ENCODE results near the gene APOBEC3F.
"Not testable (repeated sequence)": the region's sequence is repeated elsewhere in the genome, so short reads cannot be mapped to it uniquely, and the experiment has no call there.

APOBEC3F gene

GRCh38 chr22:39040538-39041296, at the start of gene APOBEC3F:
Gene APOBEC3F, plus strand, starts transcription at chr22:39040864. Its CDS starts 97 bp downstream, at chr22:39040961.
- not testable (repeated sequence) for H3K27me3 ChIP-seq (ENCODE audit: insufficient read depth, insufficient read length); DNase-seq (ENCODE audit: low read depth, low spot score); H3K4me1 ChIP-seq (ENCODE audit: insufficient read depth, insufficient read length); H3K9me3 ChIP-seq (ENCODE audit: insufficient read depth, low read length); H3K36me3 ChIP-seq (ENCODE audit: insufficient read depth, insufficient read length, low read length)
- H3K4me3 ChIP-seq (ENCODE audit: insufficient read length, low read depth): peak within 1 kb of the TSS; percentile 22
- H3K9ac ChIP-seq (ENCODE audit: insufficient read length, low read depth): peak within 1 kb of the TSS; percentile 50

- not testable (repeated sequence) for H3K4me3 ChIP-seq (ENCODE audit: insufficient read length, low read depth); DNase-seq (ENCODE audit: low read depth, low spot score); H3K9ac ChIP-seq (ENCODE audit: insufficient read length, low read depth)
Observed at GRCh38 chr22:38992871-38993371, 47.7 kb upstream of the APOBEC3F start.

GRCh38 chr22:38996105-38996504, 44.6 kb upstream of the APOBEC3F start:
- no peak overlapping the region for H3K9ac ChIP-seq (ENCODE audit: insufficient read length, low read depth)
- TF ChIP-seq SUZ12 (IDR thresholded peaks at IDR 0.05; ENCODE audit: extremely low read depth, insufficient read depth, insufficient read length) (no peak), ZNF274 (IDR thresholded peaks at IDR 0.05; ENCODE audit: low read depth, low read length) (no peak), YY1 (IDR thresholded peaks at IDR 0.05; ENCODE audit: insufficient read depth, insufficient read length) (no peak)
- no peak overlapping the region for H3K4me3 ChIP-seq (ENCODE audit: insufficient read length, low read depth)
- no peak for DNase-seq (ENCODE audit: low read depth, low spot score)
- H3K9me3 ChIP-seq (ENCODE audit: insufficient read depth, low read length): peaks cover 5% of the 10 kb centered on the region; the same call in 1 of the 2 replicates
- no peaks in the 10 kb centered on the region for H3K36me3 ChIP-seq (ENCODE audit: insufficient read depth, insufficient read length, low read length)
- peaks cover 11% of the 10 kb centered on the region for H3K4me1 ChIP-seq (ENCODE audit: insufficient read depth, insufficient read length)
- H3K27me3 ChIP-seq (ENCODE audit: insufficient read depth, insufficient read length): peaks cover 9% of the 10 kb centered on the region

More at GRCh38 chr22:38992871-38993371, 47.7 kb upstream of the APOBEC3F start:
- H3K4me1 ChIP-seq (ENCODE audit: insufficient read depth, insufficient read length); H3K9me3 ChIP-seq (ENCODE audit: insufficient read depth, low read length); H3K27me3 ChIP-seq (ENCODE audit: insufficient read depth, insufficient read length); H3K36me3 ChIP-seq (ENCODE audit: insufficient read depth, insufficient read length, low read length): not testable (repeated sequence)

- H3K36me3 ChIP-seq (ENCODE audit: insufficient read depth, insufficient read length, low read length): no peaks in the 10 kb centered on the region
- peaks cover 5% of the 10 kb centered on the region; the same call in 1 of the 2 replicates for H3K9me3 ChIP-seq (ENCODE audit: insufficient read depth, low read length)
- H3K9ac ChIP-seq (ENCODE audit: insufficient read length, low read depth): no peak overlapping the region
- DNase-seq (ENCODE audit: low read depth, low spot score): no peak
- TF ChIP-seq YY1 (IDR thresholded peaks at IDR 0.05; ENCODE audit: insufficient read depth, insufficient read length) (no peak), ZNF274 (IDR thresholded peaks at IDR 0.05; ENCODE audit: low read depth, low read length) (no peak), SUZ12 (IDR thresholded peaks at IDR 0.05; ENCODE audit: extremely low read depth, insufficient read depth, insufficient read length) (no peak)
- no peak overlapping the region for H3K4me3 ChIP-seq (ENCODE audit: insufficient read length, low read depth)
- H3K27me3 ChIP-seq (ENCODE audit: insufficient read depth, insufficient read length): peaks cover 9% of the 10 kb centered on the region
- H3K4me1 ChIP-seq (ENCODE audit: insufficient read depth, insufficient read length): peaks cover 11% of the 10 kb centered on the region
Observed at GRCh38 chr22:38997518-38997917, 43.1 kb upstream of the APOBEC3F start.

GRCh38 chr22:39003165-39003638, 37.5 kb upstream of the APOBEC3F start:
- peaks cover 5% of the 10 kb centered on the region; the same call in 1 of the 2 replicates for H3K9me3 ChIP-seq (ENCODE audit: insufficient read depth, low read length)
- peaks cover 3% of the 10 kb centered on the region for H3K27me3 ChIP-seq (ENCODE audit: insufficient read depth, insufficient read length)
- DNase-seq (ENCODE audit: low read depth, low spot score): peak; percentile 66
- no peaks in the 10 kb centered on the region for H3K36me3 ChIP-seq (ENCODE audit: insufficient read depth, insufficient read length, low read length)
- H3K4me1 ChIP-seq (ENCODE audit: insufficient read depth, insufficient read length): peaks cover 8% of the 10 kb centered on the region
- peak overlapping the region; percentile 56 for H3K9ac ChIP-seq (ENCODE audit: insufficient read length, low read depth)
- no peak overlapping the region for H3K4me3 ChIP-seq (ENCODE audit: insufficient read length, low read depth)
- TF ChIP-seq YY1 (IDR thresholded peaks at IDR 0.05; ENCODE audit: insufficient read depth, insufficient read length) (no peak), SUZ12 (IDR thresholded peaks at IDR 0.05; ENCODE audit: extremely low read depth, insufficient read depth, insufficient read length) (no peak), ZNF274 (IDR thresholded peaks at IDR 0.05; ENCODE audit: low read depth, low read length) (no peak)

GRCh38 chr22:39007177-39007576, 33.5 kb upstream of the APOBEC3F start:
- Histone ChIP-seq H3K27me3 (ENCODE audit: insufficient read depth, insufficient read length) (peaks cover 3% of the 10 kb centered on the region), H3K4me3 (ENCODE audit: insufficient read length, low read depth) (no peak overlapping the region), H3K9ac (ENCODE audit: insufficient read length, low read depth) (no peak overlapping the region), H3K4me1 (ENCODE audit: insufficient read depth, insufficient read length) (peaks cover 4% of the 10 kb centered on the region), H3K9me3 (ENCODE audit: insufficient read depth, low read length) (no peaks in the 10 kb centered on the region), H3K36me3 (ENCODE audit: insufficient read depth, insufficient read length, low read length) (no peaks in the 10 kb centered on the region)
- DNase-seq (ENCODE audit: low read depth, low spot score): no peak
- no peak for TF ChIP-seq SUZ12 (IDR thresholded peaks at IDR 0.05; ENCODE audit: extremely low read depth, insufficient read depth, insufficient read length)
- no peak for TF ChIP-seq YY1 (IDR thresholded peaks at IDR 0.05; ENCODE audit: insufficient read depth, insufficient read length)
- no peak for TF ChIP-seq ZNF274 (IDR thresholded peaks at IDR 0.05; ENCODE audit: low read depth, low read length)

- not testable (repeated sequence) for H3K36me3 ChIP-seq (ENCODE audit: insufficient read depth, insufficient read length, low read length); DNase-seq (ENCODE audit: low read depth, low spot score); H3K4me3 ChIP-seq (ENCODE audit: insufficient read length, low read depth)
Observed at GRCh38 chr22:39008271-39008850, 32.3 kb upstream of the APOBEC3F start.

More at GRCh38 chr22:39008271-39008850, 32.3 kb upstream of the APOBEC3F start:
- not testable (repeated sequence) for H3K27me3 ChIP-seq (ENCODE audit: insufficient read depth, insufficient read length); H3K4me1 ChIP-seq (ENCODE audit: insufficient read depth, insufficient read length); H3K9ac ChIP-seq (ENCODE audit: insufficient read length, low read depth); H3K9me3 ChIP-seq (ENCODE audit: insufficient read depth, low read length)

All from NT2/D1 (cell line).